Endodermal cell (in vitro differentiated cells): ENCODE measurements around the gene NDEL1. TPM values are rescaled to one million over a fixed set of nuclear protein-coding genes. Genes with fewer than 3 reads are reported as not detected.

Experiments
- DNase-seq: peaks from one replicate; pipeline ENCODE4 v3.0.0-alpha.2; 2017
- H3K27ac ChIP-seq: 2 replicates; pipeline ENCODE4 v1.5.1; 2013; ENCODE audit warnings: mild to moderate bottlenecking, low read depth, low read length, moderate library complexity
- H3K27me3 ChIP-seq: 2 replicates; pipeline ENCODE4 v1.6.1; 2013; ENCODE audit warnings: mild to moderate bottlenecking, low read length, moderate library complexity; ENCODE audit not compliant: insufficient read depth, control insufficient read depth, poor library complexity, severe bottlenecking
- H3K36me3 ChIP-seq: 2 replicates; pipeline ENCODE4 v1.7.0; 2013; ENCODE audit warnings: mild to moderate bottlenecking, low read length, moderate library complexity; ENCODE audit not compliant: control insufficient read depth, insufficient read depth
- H3K4me1 ChIP-seq: one replicate; pipeline ENCODE4 v1.7.0; 2013; ENCODE audit warnings: low read length; ENCODE audit not compliant: control insufficient read depth, insufficient read depth
- H3K4me3 ChIP-seq: 2 replicates; pipeline ENCODE4 v1.5.1; 2013; ENCODE audit warnings: mild to moderate bottlenecking, low read length, moderate library complexity
- H3K9ac ChIP-seq: 2 replicates; pipeline ENCODE4 v1.6.1; 2013; ENCODE audit warnings: mild to moderate bottlenecking, low read length, moderate library complexity; ENCODE audit not compliant: poor library complexity, severe bottlenecking; ENCODE audit errors: extremely low read depth
- H3K9me3 ChIP-seq: 2 replicates; pipeline ENCODE4 v1.6.1; 2013; ENCODE audit warnings: mild to moderate bottlenecking, low read length, moderate library complexity; ENCODE audit not compliant: control insufficient read depth
- H3K27ac Mint-ChIP-seq: 2 replicates; pipeline ENCODE4 v1.8.0; 2020; ENCODE audit warnings: mixed read lengths
- H3K27me3 Mint-ChIP-seq: 2 replicates; pipeline ENCODE4 v1.8.0; 2021; ENCODE audit warnings: mild to moderate bottlenecking, mixed read lengths; ENCODE audit not compliant: insufficient read depth
- H3K36me3 Mint-ChIP-seq: 2 replicates; pipeline ENCODE4 v1.8.0; 2020; ENCODE audit warnings: low read depth, mixed read lengths
- H3K4me1 Mint-ChIP-seq: 2 replicates; pipeline ENCODE4 v1.8.0; 2020; ENCODE audit warnings: mixed read lengths
- H3K4me3 Mint-ChIP-seq: 2 replicates; pipeline ENCODE4 v1.8.0; 2020; ENCODE audit warnings: mild to moderate bottlenecking, moderate library complexity, mixed read lengths
- H3K9me3 Mint-ChIP-seq: 2 replicates; pipeline ENCODE4 v1.8.0; 2020; ENCODE audit warnings: mild to moderate bottlenecking, mixed read lengths
- WGBS, 2 experiments: methylation state at CpG; one replicate each; pipeline versions ENCODE4 v1.1.5 to v1.1.7; 2013; ENCODE audit warnings: missing lambda C conversion rate in 2 of 2, mixed read lengths in 1 of 2; ENCODE audit not compliant: insufficient coverage in 1 of 2, insufficient read length in 1 of 2; 5-methylcytosine and 5-hydroxymethylcytosine counted together
- total RNA-seq, 2 donors: library from RNA; stranded (reverse); fragmentation: NEBNext Ultra II Directional in 1 of 2; extraction: Animal tissue kit (Norgen Biotek cat#: 25700) in 1 of 2; gene quantifications; 2 replicates in 1 of 2; 3 replicates in 1 of 2; pipeline ENCODE4 v1.2.1, GENCODE V29; 2021
- TF ChIP-seq, protein P1 (sequence below): fragments of 200-600 bp; sonication (generic); conservative IDR thresholded peaks from 2 replicates; pipeline ENCODE4 v1.5.0; 2021; ENCODE audit warnings: antibody characterized with exemption, mild to moderate bottlenecking

NDEL1 gene
- total RNA-seq, 2 donors from 2014 or later, result 60.4 to 61.2 TPM

DNA sequence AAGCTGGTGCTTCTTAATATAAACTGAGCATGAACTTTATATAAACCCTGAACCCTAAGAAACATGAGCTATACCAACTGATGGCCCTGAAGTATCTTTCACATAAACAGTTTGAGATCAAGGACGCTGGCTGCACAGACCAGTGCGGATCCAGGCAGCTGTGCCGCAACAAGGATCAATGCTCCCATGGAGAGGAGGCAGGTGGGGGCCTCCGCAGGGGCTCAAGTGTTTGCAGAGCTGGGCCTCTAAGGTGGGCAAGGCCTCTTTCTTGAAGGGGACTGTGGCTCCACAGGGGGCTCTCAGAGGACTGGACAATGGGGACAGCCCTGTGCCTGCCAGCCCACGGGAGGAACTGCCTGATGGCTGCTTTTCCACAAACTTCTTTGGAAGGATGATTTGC, 46.0 kb downstream of the NDEL1 start:
- peaks cover 8% of the 10 kb centered on the region for H3K9me3 Mint-ChIP-seq
- DNase-seq, result peak; percentile 41
- H3K9me3 ChIP-seq, result peaks cover 22% of the 10 kb centered on the region
- H3K27me3 Mint-ChIP-seq, result no peaks in the 10 kb centered on the region
- peaks cover 93% of the 10 kb centered on the region for H3K36me3 Mint-ChIP-seq
- 93 to 96% methylated on average over 4 to 5 of the region's 5 CpGs for WGBS, 2 experiments
- no peak overlapping the region for H3K9ac ChIP-seq
- peak overlapping the region; percentile 53 for H3K27ac Mint-ChIP-seq
- peaks cover 99% of the 10 kb centered on the region for H3K36me3 ChIP-seq
- no peak overlapping the region for H3K27ac ChIP-seq
- no peaks in the 10 kb centered on the region for H3K27me3 ChIP-seq
- no peak overlapping the region for H3K4me3 ChIP-seq
- no peaks in the 10 kb centered on the region for H3K4me1 Mint-ChIP-seq
- no peaks in the 10 kb centered on the region for H3K4me1 ChIP-seq
- H3K4me3 Mint-ChIP-seq, result no peak overlapping the region
- TF ChIP-seq, protein P1, sequence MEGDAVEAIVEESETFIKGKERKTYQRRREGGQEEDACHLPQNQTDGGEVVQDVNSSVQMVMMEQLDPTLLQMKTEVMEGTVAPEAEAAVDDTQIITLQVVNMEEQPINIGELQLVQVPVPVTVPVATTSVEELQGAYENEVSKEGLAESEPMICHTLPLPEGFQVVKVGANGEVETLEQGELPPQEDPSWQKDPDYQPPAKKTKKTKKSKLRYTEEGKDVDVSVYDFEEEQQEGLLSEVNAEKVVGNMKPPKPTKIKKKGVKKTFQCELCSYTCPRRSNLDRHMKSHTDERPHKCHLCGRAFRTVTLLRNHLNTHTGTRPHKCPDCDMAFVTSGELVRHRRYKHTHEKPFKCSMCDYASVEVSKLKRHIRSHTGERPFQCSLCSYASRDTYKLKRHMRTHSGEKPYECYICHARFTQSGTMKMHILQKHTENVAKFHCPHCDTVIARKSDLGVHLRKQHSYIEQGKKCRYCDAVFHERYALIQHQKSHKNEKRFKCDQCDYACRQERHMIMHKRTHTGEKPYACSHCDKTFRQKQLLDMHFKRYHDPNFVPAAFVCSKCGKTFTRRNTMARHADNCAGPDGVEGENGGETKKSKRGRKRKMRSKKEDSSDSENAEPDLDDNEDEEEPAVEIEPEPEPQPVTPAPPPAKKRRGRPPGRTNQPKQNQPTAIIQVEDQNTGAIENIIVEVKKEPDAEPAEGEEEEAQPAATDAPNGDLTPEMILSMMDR, result no peak

DNA sequence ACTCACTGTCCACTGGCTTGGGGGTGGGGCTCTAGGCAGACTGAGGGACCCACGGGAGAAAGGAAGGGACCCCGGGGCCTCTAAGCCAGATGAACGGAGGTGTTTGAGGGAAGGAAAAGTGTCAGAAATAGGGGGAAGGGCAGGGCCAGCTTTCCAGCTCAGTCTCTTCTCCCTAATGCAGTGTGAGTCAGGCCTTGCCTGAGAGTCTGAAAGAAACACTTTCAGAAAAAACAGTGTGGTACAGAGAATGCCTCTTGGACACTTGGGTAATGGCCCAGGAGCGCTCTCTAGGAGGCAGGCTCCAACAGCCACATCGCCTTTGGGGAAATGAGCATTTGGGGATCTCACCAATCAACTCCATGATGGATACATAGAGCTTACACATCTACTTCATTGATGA, 46.9 kb downstream of the NDEL1 start:
- Histone ChIP-seq H3K4me1 (no peaks in the 10 kb centered on the region), H3K9ac (no peak overlapping the region), H3K27ac (no peak overlapping the region), H3K9me3 (peaks cover 22% of the 10 kb centered on the region), H3K36me3 (peaks cover 99% of the 10 kb centered on the region), H3K4me3 (no peak overlapping the region), H3K27me3 (no peaks in the 10 kb centered on the region)
- Mint-ChIP-seq H3K27me3 (no peaks in the 10 kb centered on the region), H3K4me3 (no peak overlapping the region), H3K27ac (peak overlapping the region; percentile 66), H3K36me3 (peaks cover 93% of the 10 kb centered on the region), H3K4me1 (no peaks in the 10 kb centered on the region), H3K9me3 (peaks cover 8% of the 10 kb centered on the region)
- WGBS, 2 experiments, result 91 to 97% methylated on average over 5 of the region's 5 CpGs
- DNase-seq, result no peak
- TF ChIP-seq, protein P1, result no peak

DNA sequence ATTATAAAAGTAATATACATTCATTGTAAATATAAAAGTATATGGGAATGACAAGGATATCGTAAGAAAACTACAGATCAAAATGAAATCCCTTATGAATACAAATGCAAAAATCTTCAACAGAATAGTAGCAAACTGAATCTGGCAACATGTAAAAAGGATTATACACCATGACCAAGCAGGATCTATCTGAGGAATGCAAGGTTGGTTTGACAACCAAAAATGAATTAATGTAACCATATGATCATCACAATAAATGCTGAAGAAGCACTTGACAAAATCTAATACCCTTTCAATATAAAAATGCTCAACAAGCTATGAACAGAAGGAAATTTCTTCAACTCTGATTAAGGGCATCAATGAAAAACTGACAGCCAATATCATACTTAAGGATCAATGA, 48.8 kb downstream of the NDEL1 start:
- no peak overlapping the region for H3K27ac Mint-ChIP-seq
- H3K36me3 Mint-ChIP-seq, result peaks cover 93% of the 10 kb centered on the region
- H3K9me3 Mint-ChIP-seq, result peaks cover 8% of the 10 kb centered on the region
- H3K4me1 Mint-ChIP-seq, result no peaks in the 10 kb centered on the region
- peaks cover 22% of the 10 kb centered on the region for H3K9me3 ChIP-seq
- H3K4me1 ChIP-seq, result no peaks in the 10 kb centered on the region
- H3K4me3 ChIP-seq, result no peak overlapping the region
- H3K36me3 ChIP-seq, result peaks cover 98% of the 10 kb centered on the region
- no peak overlapping the region for H3K27ac ChIP-seq
- WGBS, 2 experiments, result no CpG with 5 or more reads among the region's 1 CpG
- no peak overlapping the region for H3K4me3 Mint-ChIP-seq
- H3K27me3 ChIP-seq, result no peaks in the 10 kb centered on the region
- no peaks in the 10 kb centered on the region for H3K27me3 Mint-ChIP-seq
- TF ChIP-seq, protein P1, result no peak
- no peak overlapping the region for H3K9ac ChIP-seq
- DNase-seq, result no peak
